ENCODE results near the gene ERVH48-1. TPM values are rescaled to one million over a fixed set of nuclear protein-coding genes. Genes with fewer than 3 reads are reported as not detected.

Gene ERVH48-1
- total and polyA plus RNA-seq, 2 of the 8 experiments (the other 6 are each of a cell fraction or from before 2014, with no cell fraction given) = 4.2 to 17.7 TPM

- TF ChIP-seq SIN3A (conservative IDR thresholded peaks at IDR 0.05 in 1 of 2, IDR thresholded peaks at IDR 0.05 in 1 of 2; ENCODE audit: low read depth in 1 of 2, low read length in 2 of 2) (peak in 1 of 2 experiments; percentile 87; a peak in 2 of 4 replicates), CBX5 (IDR thresholded peaks at IDR 0.05; ENCODE audit: low read depth, low read length) (no peak), EP300 (IDR thresholded peaks at IDR 0.05; ENCODE audit: borderline replicate concordance in 1 of 2, low read depth in 2 of 2, low read length in 2 of 2) (peak in 1 of 2 experiments; percentile 66; a peak in 2 of 3 replicates), KDM1A (IDR thresholded peaks at IDR 0.05; ENCODE audit: borderline replicate concordance, low read length) (no peak), SRF (IDR thresholded peaks at IDR 0.05; ENCODE audit: low read depth, low read length) (no peak), TAF7 (optimal IDR thresholded peaks at IDR 0.05; ENCODE audit: borderline replicate concordance, low read depth, low read length) (no peak), BRCA1 (IDR thresholded peaks at IDR 0.05; ENCODE audit: low read depth, low read length) (no peak), TAF1 (IDR thresholded peaks at IDR 0.05; ENCODE audit: low read depth, low read length) (peak; percentile 76; the same call in 1 of the 2 replicates), RAD21 (IDR thresholded peaks at IDR 0.05 in 1 of 2, conservative IDR thresholded peaks at IDR 0.05 in 1 of 2; ENCODE audit: low read depth in 2 of 2, low read length in 2 of 2) (peak; percentile 94 to 97), SAP30 (IDR thresholded peaks at IDR 0.05; ENCODE audit: insufficient read depth, insufficient replicate concordance, low read length) (no peak), TCF12 (IDR thresholded peaks at IDR 0.05; ENCODE audit: low read depth, low read length) (no peak), CBX8 (IDR thresholded peaks at IDR 0.05; ENCODE audit: borderline replicate concordance, low read depth, low read length) (no peak), RNF2 (IDR thresholded peaks at IDR 0.05; ENCODE audit: borderline replicate concordance, low read depth, low read length, missing control alignments, poor library complexity, severe bottlenecking) (no peak), CREB1 (IDR thresholded peaks at IDR 0.05) (peak; percentile 35; the same call in 1 of the 2 replicates), YY1 (IDR thresholded peaks at IDR 0.05; ENCODE audit: low read depth, low read length) (peak; percentile 39; the same call in 1 of the 2 replicates), E2F6 (IDR thresholded peaks at IDR 0.05) (peak; percentile 88), SIRT6 (IDR thresholded peaks at IDR 0.05; ENCODE audit: low read length) (no peak), CEBPB (IDR thresholded peaks at IDR 0.05; ENCODE audit: low read depth, low read length) (no peak), FOSL1 (IDR thresholded peaks at IDR 0.05; ENCODE audit: insufficient read depth, low read depth, low read length) (no peak), MAFK (IDR thresholded peaks at IDR 0.05; ENCODE audit: low read depth, low read length) (no peak), HDAC6 (IDR thresholded peaks at IDR 0.05; ENCODE audit: low read depth, low read length) (no peak), EZH2 (IDR thresholded peaks at IDR 0.05; ENCODE audit: low read depth, low read length, severe bottlenecking) (no peak)
These were observed 1.6 kb downstream of the ERVH48-1 start (continued) for GRCh38 chr21:42923553-42924432.
